Measurements from ENCODE around the gene BTBD9. TPM values are rescaled to one million over a fixed set of nuclear protein-coding genes. Genes with fewer than 3 reads are reported as not detected.

BTBD9 gene
- total RNA-seq, 1 donor from 2014 or later, result 10.3 TPM

- Histone ChIP-seq H2AFZ (ENCODE audit: low read depth, low read length) (no peak overlapping the region), H3K9me3 (ENCODE audit: insufficient read depth, low read depth, low read length) (no peaks in the 10 kb centered on the region), H3K9ac (ENCODE audit: low read length) (no peak overlapping the region), H3K36me3 (ENCODE audit: insufficient read depth, low read length) (peaks cover 44% of the 10 kb centered on the region), H3K4me3 (ENCODE audit: insufficient read depth, low read depth, low read length) (no peak overlapping the region), H3K27ac (ENCODE audit: low read depth, low read length) (no peak overlapping the region), H4K20me1 (ENCODE audit: insufficient read depth, low read length) (peaks cover 5% of the 10 kb centered on the region), H3K27me3 (ENCODE audit: insufficient read depth, low read length) (no peaks in the 10 kb centered on the region), H3K4me1 (ENCODE audit: insufficient read depth, low read length) (no peaks in the 10 kb centered on the region), H3K79me2 (ENCODE audit: insufficient read depth, low read length) (no peaks in the 10 kb centered on the region), H3K4me2 (ENCODE audit: low read length) (no peak overlapping the region)
- Mint-ChIP-seq H3K27ac (ENCODE audit: unreplicated experiment) (no peak overlapping the region), H3K4me3 (ENCODE audit: unreplicated experiment) (no peak overlapping the region), H3K4me1 (ENCODE audit: low read depth, unreplicated experiment) (no peaks in the 10 kb centered on the region), H3K27me3 (ENCODE audit: low read depth, unreplicated experiment) (no peaks in the 10 kb centered on the region), H3K9me3 (ENCODE audit: unreplicated experiment) (no peaks in the 10 kb centered on the region), H3K36me3 (ENCODE audit: low read depth, unreplicated experiment) (peaks cover 23% of the 10 kb centered on the region)
- TF ChIP-seq, protein P1, sequence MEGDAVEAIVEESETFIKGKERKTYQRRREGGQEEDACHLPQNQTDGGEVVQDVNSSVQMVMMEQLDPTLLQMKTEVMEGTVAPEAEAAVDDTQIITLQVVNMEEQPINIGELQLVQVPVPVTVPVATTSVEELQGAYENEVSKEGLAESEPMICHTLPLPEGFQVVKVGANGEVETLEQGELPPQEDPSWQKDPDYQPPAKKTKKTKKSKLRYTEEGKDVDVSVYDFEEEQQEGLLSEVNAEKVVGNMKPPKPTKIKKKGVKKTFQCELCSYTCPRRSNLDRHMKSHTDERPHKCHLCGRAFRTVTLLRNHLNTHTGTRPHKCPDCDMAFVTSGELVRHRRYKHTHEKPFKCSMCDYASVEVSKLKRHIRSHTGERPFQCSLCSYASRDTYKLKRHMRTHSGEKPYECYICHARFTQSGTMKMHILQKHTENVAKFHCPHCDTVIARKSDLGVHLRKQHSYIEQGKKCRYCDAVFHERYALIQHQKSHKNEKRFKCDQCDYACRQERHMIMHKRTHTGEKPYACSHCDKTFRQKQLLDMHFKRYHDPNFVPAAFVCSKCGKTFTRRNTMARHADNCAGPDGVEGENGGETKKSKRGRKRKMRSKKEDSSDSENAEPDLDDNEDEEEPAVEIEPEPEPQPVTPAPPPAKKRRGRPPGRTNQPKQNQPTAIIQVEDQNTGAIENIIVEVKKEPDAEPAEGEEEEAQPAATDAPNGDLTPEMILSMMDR (IDR thresholded peaks at IDR 0.05; ENCODE audit: insufficient read depth, low read depth, low read length), result no peak
- no peak for TF ChIP-seq EZH2 (IDR thresholded peaks at IDR 0.05; ENCODE audit: insufficient read depth, low read length)
- DNase-seq (ENCODE audit: low read depth) (no peak), FAIRE-seq (no peak)
Measured at GRCh38 chr6:38679668-38680067, 39.9 kb upstream of the BTBD9 start.

DNA sequence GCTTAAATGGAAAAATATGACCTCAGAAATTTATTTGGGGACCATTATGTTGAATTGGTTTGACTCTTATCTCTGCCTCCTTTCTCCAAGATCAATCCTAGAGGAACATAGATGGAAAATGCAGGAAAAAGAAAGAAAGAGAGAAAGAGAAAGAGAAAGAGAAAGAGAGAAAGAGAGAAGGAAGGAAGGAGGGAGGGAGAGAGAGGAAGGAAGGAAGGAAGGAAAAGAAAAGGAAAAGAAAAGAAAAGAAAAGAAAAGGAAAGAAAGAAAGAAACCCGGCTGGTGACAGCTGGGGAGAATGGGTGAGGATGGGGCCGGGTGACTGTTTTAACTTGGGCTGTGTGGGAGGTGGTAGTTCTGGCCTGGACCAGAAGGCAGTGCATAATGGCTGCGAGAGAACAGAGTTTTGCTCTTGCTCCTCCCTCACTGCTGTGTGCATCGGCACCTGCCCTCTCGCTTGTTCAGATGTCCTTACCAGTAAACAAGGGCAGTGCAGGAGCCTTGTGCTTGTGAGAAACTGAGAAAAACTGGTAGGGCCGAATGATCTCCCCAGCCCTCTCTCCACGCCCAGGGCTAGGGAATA lies 38.5 kb upstream of the BTBD9 start:
- FAIRE-seq (no peak), DNase-seq (ENCODE audit: low read depth) (no peak)
- H3K4me3 Mint-ChIP-seq (ENCODE audit: unreplicated experiment), result no peak overlapping the region
- no peaks in the 10 kb centered on the region for H3K27me3 Mint-ChIP-seq (ENCODE audit: low read depth, unreplicated experiment)
- no peaks in the 10 kb centered on the region for H3K4me1 Mint-ChIP-seq (ENCODE audit: low read depth, unreplicated experiment)
- Histone ChIP-seq H3K4me1 (ENCODE audit: insufficient read depth, low read length) (no peaks in the 10 kb centered on the region), H3K4me3 (ENCODE audit: insufficient read depth, low read depth, low read length) (no peak overlapping the region), H3K27ac (ENCODE audit: low read depth, low read length) (no peak overlapping the region), H3K9me3 (ENCODE audit: insufficient read depth, low read depth, low read length) (no peaks in the 10 kb centered on the region), H3K79me2 (ENCODE audit: insufficient read depth, low read length) (no peaks in the 10 kb centered on the region), H2AFZ (ENCODE audit: low read depth, low read length) (no peak overlapping the region), H3K9ac (ENCODE audit: low read length) (no peak overlapping the region), H3K4me2 (ENCODE audit: low read length) (no peak overlapping the region), H3K36me3 (ENCODE audit: insufficient read depth, low read length) (peaks cover 40% of the 10 kb centered on the region), H4K20me1 (ENCODE audit: insufficient read depth, low read length) (peaks cover 5% of the 10 kb centered on the region), H3K27me3 (ENCODE audit: insufficient read depth, low read length) (no peaks in the 10 kb centered on the region)
- H3K9me3 Mint-ChIP-seq (ENCODE audit: unreplicated experiment), result no peaks in the 10 kb centered on the region
- no peak overlapping the region for H3K27ac Mint-ChIP-seq (ENCODE audit: unreplicated experiment)
- H3K36me3 Mint-ChIP-seq (ENCODE audit: low read depth, unreplicated experiment), result peaks cover 26% of the 10 kb centered on the region
- no peak for TF ChIP-seq EZH2 (IDR thresholded peaks at IDR 0.05; ENCODE audit: insufficient read depth, low read length)
- TF ChIP-seq, protein P1 (IDR thresholded peaks at IDR 0.05; ENCODE audit: insufficient read depth, low read depth, low read length), result no peak

DNA sequence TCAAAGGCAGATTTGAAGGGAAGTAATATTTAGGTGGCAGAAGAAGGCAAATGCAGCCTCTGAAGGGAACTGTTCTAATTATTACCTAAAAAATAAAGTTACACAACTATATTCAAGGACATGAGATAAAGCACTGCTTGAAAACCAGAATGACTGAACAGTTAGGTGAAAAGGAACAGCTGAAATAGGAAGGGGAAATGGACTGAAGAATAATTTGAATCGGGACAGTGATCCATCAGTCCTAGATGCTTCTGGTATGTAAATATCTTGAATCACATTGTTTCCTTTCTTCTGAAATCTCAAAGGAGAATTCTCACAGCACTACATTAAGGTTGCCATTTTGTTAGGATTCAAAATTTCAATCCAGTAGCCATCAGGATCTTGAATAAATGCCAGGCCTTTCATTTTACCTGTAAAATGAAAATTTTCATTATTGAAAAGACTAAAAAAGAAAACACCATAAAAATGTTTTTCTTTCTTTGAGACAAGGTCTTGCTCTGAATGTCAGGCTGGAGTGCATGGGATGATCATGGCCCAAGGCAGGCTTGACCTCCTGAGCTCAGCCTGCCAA lies 37.3 kb upstream of the BTBD9 start:
- H3K36me3 Mint-ChIP-seq (ENCODE audit: low read depth, unreplicated experiment), result peaks cover 23% of the 10 kb centered on the region
- H3K36me3 ChIP-seq (ENCODE audit: insufficient read depth, low read length), result peaks cover 31% of the 10 kb centered on the region
- FAIRE-seq, result no peak

More for the DNA sequence above, 37.3 kb upstream of the BTBD9 start:
- Mint-ChIP-seq H3K9me3 (ENCODE audit: unreplicated experiment) (no peaks in the 10 kb centered on the region), H3K4me3 (ENCODE audit: unreplicated experiment) (no peak overlapping the region), H3K27ac (ENCODE audit: unreplicated experiment) (no peak overlapping the region), H3K27me3 (ENCODE audit: low read depth, unreplicated experiment) (no peaks in the 10 kb centered on the region), H3K4me1 (ENCODE audit: low read depth, unreplicated experiment) (no peaks in the 10 kb centered on the region)
- Histone ChIP-seq H3K9ac (ENCODE audit: low read length) (no peak overlapping the region), H3K9me3 (ENCODE audit: insufficient read depth, low read depth, low read length) (no peaks in the 10 kb centered on the region), H3K4me2 (ENCODE audit: low read length) (no peak overlapping the region), H4K20me1 (ENCODE audit: insufficient read depth, low read length) (peaks cover 5% of the 10 kb centered on the region), H3K27ac (ENCODE audit: low read depth, low read length) (no peak overlapping the region), H3K4me3 (ENCODE audit: insufficient read depth, low read depth, low read length) (no peak overlapping the region), H3K79me2 (ENCODE audit: insufficient read depth, low read length) (no peaks in the 10 kb centered on the region), H3K4me1 (ENCODE audit: insufficient read depth, low read length) (no peaks in the 10 kb centered on the region), H2AFZ (ENCODE audit: low read depth, low read length) (no peak overlapping the region), H3K27me3 (ENCODE audit: insufficient read depth, low read length) (no peaks in the 10 kb centered on the region)
- TF ChIP-seq, protein P1 (IDR thresholded peaks at IDR 0.05; ENCODE audit: insufficient read depth, low read depth, low read length), result no peak
- TF ChIP-seq EZH2 (IDR thresholded peaks at IDR 0.05; ENCODE audit: insufficient read depth, low read length), result no peak
- no peak for DNase-seq (ENCODE audit: low read depth)
